Measurements from ENCODE around the gene FBN1.

The FBN1 gene

DNA sequence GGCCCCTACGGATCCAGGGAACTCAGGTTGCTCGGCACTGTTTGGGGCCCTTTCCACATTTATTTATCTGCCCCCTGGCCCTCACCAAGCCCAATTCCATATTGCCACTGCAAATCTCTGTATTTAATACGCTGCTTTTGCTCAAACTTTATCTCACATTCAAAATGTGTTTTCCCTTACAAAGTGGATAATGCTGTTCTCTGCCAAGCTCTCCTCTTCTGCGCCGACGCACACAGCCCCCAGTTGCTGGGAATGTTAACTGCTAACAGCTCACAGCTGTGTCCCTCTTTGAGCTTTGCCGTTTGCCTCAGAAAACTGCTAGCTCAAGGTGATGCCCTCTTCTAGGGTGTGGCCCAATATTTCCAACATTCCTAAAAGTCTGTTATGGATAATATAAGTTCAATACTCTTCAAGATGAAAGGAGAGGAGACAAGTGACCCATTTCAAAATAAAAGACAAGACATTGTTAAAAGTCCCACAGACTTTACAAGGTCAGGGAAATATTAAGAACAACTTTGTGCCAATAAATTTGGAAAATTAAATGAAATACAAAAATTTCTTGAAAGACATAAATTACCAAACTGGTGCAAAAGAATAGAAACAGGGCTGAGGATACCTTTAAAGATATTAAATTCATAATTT lies 12.6 kb upstream of the FBN1 start:
- peaks cover 2% of the 10 kb centered on the region for H3K27me3 Mint-ChIP-seq (ENCODE audit: low read depth, poor library complexity)
- no peaks in the 10 kb centered on the region for H3K4me1 Mint-ChIP-seq
- H3K4me3 Mint-ChIP-seq = no peak overlapping the region
- TF ChIP-seq, protein P1, sequence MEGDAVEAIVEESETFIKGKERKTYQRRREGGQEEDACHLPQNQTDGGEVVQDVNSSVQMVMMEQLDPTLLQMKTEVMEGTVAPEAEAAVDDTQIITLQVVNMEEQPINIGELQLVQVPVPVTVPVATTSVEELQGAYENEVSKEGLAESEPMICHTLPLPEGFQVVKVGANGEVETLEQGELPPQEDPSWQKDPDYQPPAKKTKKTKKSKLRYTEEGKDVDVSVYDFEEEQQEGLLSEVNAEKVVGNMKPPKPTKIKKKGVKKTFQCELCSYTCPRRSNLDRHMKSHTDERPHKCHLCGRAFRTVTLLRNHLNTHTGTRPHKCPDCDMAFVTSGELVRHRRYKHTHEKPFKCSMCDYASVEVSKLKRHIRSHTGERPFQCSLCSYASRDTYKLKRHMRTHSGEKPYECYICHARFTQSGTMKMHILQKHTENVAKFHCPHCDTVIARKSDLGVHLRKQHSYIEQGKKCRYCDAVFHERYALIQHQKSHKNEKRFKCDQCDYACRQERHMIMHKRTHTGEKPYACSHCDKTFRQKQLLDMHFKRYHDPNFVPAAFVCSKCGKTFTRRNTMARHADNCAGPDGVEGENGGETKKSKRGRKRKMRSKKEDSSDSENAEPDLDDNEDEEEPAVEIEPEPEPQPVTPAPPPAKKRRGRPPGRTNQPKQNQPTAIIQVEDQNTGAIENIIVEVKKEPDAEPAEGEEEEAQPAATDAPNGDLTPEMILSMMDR (IDR thresholded peaks at IDR 0.05) = no peak
- H3K27ac Mint-ChIP-seq = no peak overlapping the region
- DNase-seq = no peak
- H3K9me3 Mint-ChIP-seq = peaks cover 3% of the 10 kb centered on the region
- H3K36me3 Mint-ChIP-seq (ENCODE audit: low read depth) = no peaks in the 10 kb centered on the region

DNA sequence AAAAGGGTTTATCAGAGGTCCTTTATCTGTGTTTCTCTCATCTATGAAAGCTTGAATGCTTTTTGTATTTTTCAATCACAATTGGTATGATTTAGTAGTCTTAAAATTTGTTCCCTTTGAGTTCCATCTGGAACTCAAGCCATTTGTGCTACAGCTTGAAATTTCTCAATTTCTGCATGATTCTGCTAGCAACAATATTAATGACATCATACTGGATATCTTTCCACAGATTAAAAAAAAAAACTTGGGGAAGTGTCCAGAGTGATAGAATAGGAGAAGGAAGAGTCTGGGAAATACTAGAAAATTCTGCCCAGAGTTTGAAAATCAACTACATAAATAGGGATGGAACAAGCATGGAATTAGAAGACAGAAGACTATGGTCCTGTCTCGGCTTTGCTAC lies 9.3 kb upstream of the FBN1 start:
- Mint-ChIP-seq H3K4me3 (no peak overlapping the region), H3K27me3 (ENCODE audit: low read depth, poor library complexity) (peaks cover 2% of the 10 kb centered on the region), H3K4me1 (no peaks in the 10 kb centered on the region), H3K27ac (no peak overlapping the region), H3K36me3 (ENCODE audit: low read depth) (no peaks in the 10 kb centered on the region), H3K9me3 (no peaks in the 10 kb centered on the region)
- TF ChIP-seq, protein P1 (IDR thresholded peaks at IDR 0.05) = no peak
- no peak for DNase-seq

DNA sequence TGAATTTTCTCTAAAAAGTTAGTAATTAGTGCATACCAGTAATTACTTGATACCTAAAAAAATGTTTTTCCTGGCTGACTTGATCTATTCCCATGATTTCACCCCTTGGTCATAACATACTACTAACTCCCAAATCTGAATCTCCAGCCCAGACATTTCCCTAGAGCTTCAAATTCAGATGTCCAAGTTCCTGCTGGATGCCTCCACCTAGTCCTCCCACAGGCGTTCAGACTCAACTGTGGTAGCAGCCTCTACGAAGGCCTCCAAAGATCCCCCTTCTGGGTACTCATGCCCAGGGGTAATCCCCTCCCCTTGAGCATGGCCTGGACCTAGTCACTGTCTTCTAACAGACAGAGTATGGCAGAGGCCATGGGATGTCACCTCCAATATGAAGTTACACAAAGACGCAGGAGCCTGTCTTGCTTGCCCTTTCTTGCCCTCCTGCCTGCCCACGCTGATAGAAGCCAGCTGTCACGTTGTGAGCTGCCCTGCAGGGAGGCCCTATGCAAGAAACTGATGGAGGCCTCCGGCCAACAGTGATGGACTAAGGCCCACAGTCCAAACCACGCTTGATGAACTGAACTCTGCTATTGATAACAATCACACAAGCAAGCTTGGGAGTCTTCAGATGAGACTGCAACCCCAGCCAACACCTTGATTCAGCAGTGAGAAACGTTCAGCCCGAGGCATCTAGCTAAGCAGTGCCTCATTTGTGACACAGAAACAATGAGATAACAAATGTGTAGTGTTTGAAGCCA lies 8.6 kb upstream of the FBN1 start:
- H3K4me3 Mint-ChIP-seq = no peak overlapping the region
- no peak overlapping the region for H3K27ac Mint-ChIP-seq
- peaks cover 2% of the 10 kb centered on the region for H3K27me3 Mint-ChIP-seq (ENCODE audit: low read depth, poor library complexity)
- H3K9me3 Mint-ChIP-seq = no peaks in the 10 kb centered on the region
- no peaks in the 10 kb centered on the region for H3K4me1 Mint-ChIP-seq
- TF ChIP-seq, protein P1 (IDR thresholded peaks at IDR 0.05) = no peak
- H3K36me3 Mint-ChIP-seq (ENCODE audit: low read depth) = no peaks in the 10 kb centered on the region
- DNase-seq = no peak

DNA sequence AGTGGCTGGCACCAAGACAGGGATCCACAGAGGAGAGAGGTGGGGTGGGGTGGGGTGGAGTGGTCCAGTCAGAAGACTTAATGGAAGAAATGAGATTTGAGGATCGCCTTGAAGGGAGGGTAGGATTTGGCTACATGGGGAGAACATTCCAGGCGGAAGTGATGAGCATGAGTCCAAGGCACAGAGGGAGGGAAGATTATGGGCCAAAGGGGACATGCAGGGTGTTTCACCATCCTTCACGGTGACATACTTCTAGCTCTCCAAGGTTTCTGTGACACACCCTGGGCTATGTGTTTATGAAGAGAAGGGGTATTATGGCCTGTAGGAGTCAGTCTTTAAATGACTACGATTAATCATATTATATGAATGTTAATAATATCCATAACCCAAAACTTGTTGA lies 7.7 kb upstream of the FBN1 start:
- no peak for DNase-seq
- no peaks in the 10 kb centered on the region for H3K9me3 Mint-ChIP-seq

DNA sequence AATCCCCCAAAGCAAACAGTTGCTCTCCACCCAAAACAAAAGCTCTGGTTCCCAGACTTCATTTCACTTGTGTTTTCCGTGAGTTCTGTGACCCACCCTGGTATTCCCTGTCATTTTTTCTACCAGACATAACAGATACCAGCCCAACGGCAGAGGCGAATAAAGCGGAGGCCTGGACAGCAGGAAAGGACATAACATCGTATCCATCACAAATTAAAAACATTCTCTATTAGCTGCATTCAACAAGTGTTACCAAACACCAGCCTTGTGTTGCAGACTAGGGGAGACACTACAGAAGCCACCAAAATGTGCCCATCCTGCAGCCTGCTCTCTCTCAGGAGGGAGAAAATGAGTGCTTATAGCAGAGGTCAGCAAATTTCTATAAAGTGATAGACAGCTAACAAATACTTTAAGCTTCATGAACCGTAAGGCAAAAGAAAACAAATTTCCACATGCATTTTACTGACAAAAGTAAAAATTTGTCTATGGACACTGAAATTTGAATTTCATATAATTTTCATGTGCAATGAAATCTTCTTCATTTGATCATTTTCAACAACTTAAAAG lies 7.1 kb upstream of the FBN1 start:
- Mint-ChIP-seq H3K9me3 (no peaks in the 10 kb centered on the region), H3K4me3 (no peak overlapping the region), H3K4me1 (peaks cover 5% of the 10 kb centered on the region), H3K36me3 (ENCODE audit: low read depth) (no peaks in the 10 kb centered on the region), H3K27ac (no peak overlapping the region), H3K27me3 (ENCODE audit: low read depth, poor library complexity) (peaks cover 3% of the 10 kb centered on the region)
- no peak for DNase-seq
- TF ChIP-seq, protein P1 (IDR thresholded peaks at IDR 0.05) = no peak

More for the DNA sequence above, 7.7 kb upstream of the FBN1 start:
- H3K4me3 Mint-ChIP-seq = no peak overlapping the region
- H3K4me1 Mint-ChIP-seq = peaks cover 1% of the 10 kb centered on the region
- H3K27ac Mint-ChIP-seq = no peak overlapping the region
- H3K27me3 Mint-ChIP-seq (ENCODE audit: low read depth, poor library complexity) = peaks cover 2% of the 10 kb centered on the region
- H3K36me3 Mint-ChIP-seq (ENCODE audit: low read depth) = no peaks in the 10 kb centered on the region
- TF ChIP-seq, protein P1 (IDR thresholded peaks at IDR 0.05) = no peak
